GM12875 (cell line): ENCODE measurements around the gene NSUN4.
"Not testable (repeated sequence)": the region's sequence is repeated elsewhere in the genome, so short reads cannot be mapped to it uniquely, and the experiment has no call there.

ENCODE experiments used
- H3K4me3 ChIP-seq: one replicate; pipeline ENCODE4 v1.5.1; 2011; ENCODE audit warnings: low read depth, low read length, control low read depth
- TF ChIP-seq, protein P1 (sequence below): IDR thresholded peaks from 2 replicates; pipeline ENCODE4 v1.5.1; 2011; ENCODE audit warnings: low read depth, mild to moderate bottlenecking, control low read depth, inconsistent platforms, low read length, moderate library complexity, borderline replicate concordance; ENCODE audit not compliant: insufficient read depth

Gene NSUN4

GRCh38 chr1:46343705-46344104 lies 3.1 kb downstream of the NSUN4 start:
- TF ChIP-seq, protein P1, sequence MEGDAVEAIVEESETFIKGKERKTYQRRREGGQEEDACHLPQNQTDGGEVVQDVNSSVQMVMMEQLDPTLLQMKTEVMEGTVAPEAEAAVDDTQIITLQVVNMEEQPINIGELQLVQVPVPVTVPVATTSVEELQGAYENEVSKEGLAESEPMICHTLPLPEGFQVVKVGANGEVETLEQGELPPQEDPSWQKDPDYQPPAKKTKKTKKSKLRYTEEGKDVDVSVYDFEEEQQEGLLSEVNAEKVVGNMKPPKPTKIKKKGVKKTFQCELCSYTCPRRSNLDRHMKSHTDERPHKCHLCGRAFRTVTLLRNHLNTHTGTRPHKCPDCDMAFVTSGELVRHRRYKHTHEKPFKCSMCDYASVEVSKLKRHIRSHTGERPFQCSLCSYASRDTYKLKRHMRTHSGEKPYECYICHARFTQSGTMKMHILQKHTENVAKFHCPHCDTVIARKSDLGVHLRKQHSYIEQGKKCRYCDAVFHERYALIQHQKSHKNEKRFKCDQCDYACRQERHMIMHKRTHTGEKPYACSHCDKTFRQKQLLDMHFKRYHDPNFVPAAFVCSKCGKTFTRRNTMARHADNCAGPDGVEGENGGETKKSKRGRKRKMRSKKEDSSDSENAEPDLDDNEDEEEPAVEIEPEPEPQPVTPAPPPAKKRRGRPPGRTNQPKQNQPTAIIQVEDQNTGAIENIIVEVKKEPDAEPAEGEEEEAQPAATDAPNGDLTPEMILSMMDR = no peak

DNA sequence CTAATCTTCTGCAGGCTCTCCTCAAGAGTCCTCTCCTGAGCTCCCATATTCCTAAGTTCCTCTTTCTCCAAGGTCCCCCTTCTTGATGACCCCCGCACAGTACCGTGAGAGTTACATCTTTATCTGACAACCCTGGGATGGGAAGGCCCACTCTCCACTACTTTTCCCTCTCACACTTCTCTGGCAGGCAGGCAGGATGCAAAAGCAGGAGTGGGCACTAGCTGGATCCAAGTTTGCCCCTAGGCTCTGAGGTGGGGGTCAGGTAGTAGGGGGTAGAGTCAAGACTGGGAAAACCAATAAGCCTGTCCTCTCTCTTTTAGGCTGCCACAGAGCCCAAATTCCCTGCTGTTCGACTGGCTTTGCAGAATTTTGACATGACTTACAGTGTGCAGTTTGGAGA lies 3.9 kb downstream of the NSUN4 start:
- TF ChIP-seq, protein P1 = no peak

More at GRCh38 chr1:46343705-46344104, 3.1 kb downstream of the NSUN4 start:
- no peak overlapping the region for H3K4me3 ChIP-seq

DNA sequence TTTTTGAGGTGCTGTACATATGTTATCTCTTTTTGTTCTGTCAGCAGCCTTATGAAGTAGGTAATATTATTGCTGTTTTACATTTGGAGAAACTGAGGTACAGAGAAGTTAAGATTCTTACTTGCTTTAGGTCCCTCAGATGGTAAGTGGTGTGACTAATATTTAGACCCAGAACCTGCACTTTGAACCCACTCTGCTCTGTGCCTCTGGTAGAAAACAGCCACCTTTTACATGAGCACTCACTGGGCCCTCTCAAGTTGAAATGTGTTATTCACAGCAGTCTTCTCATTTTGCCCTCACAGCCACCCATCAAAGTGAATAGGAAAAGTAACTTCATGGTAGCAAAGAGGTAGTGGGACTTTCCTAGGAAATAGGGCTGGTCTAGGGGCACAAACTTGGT lies 4.7 kb downstream of the NSUN4 start:
- TF ChIP-seq, protein P1 = no peak
- no peak overlapping the region for H3K4me3 ChIP-seq

More for the DNA sequence above, 3.9 kb downstream of the NSUN4 start:
- H3K4me3 ChIP-seq = no peak overlapping the region

GRCh38 chr1:46352363-46352762 lies 11.8 kb downstream of the NSUN4 start:
- TF ChIP-seq, protein P1 = no peak
- H3K4me3 ChIP-seq = no peak overlapping the region

DNA sequence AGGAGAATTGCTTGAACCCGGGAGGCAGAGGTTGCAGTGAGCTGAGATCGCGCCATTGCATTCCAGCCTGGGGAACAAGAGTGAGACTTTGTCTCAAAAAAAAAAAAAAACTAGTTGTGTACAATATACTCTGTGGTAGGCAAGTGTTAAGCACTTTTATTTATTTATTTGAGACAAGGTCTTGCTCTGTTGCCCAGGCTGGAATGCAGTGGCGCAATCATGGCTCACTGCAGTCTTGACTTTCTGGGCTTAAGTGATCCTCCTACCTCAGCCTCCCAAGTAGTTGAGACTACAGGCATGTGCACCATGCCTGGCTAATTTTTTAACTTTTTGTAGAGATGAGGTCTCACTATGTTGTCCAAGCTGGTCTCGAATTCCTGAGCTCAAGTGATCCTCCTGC lies 15.3 kb downstream of the NSUN4 start:
- not testable (repeated sequence) for H3K4me3 ChIP-seq

- TF ChIP-seq, protein P1 = no peak
- no peak overlapping the region for H3K4me3 ChIP-seq
Measured at GRCh38 chr1:46362158-46362557, 21.6 kb downstream of the NSUN4 start.

GRCh38 chr1:46363121-46363520 lies 22.5 kb downstream of the NSUN4 start:
- TF ChIP-seq, protein P1 = no peak
- H3K4me3 ChIP-seq = no peak overlapping the region

DNA sequence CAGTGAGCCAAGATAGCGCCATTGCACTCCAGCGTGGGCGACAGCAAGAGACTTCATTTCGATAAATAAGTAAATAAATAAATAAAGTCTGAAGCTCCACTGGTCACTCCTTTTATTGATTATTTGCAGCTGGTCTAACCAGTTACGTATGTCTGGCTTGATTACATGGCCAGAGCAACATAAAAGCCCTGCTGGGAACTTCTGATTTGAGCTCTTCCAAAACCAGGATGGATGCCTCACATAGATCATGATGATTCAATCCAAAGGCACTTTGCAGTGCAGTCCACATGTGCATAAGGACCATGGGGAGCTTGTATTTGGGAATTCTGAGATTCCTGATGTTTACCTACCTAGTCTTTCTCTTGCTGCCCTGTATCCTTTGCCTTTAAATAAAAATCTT lies 24.0 kb downstream of the NSUN4 start:
- TF ChIP-seq, protein P1 = no peak
- no peak overlapping the region for H3K4me3 ChIP-seq

- not testable (repeated sequence) for H3K4me3 ChIP-seq
Measured at GRCh38 chr1:46365796-46366195, 25.2 kb downstream of the NSUN4 start.
